ENCODE data around the gene ATXN3.

The ATXN3 gene

DNA sequence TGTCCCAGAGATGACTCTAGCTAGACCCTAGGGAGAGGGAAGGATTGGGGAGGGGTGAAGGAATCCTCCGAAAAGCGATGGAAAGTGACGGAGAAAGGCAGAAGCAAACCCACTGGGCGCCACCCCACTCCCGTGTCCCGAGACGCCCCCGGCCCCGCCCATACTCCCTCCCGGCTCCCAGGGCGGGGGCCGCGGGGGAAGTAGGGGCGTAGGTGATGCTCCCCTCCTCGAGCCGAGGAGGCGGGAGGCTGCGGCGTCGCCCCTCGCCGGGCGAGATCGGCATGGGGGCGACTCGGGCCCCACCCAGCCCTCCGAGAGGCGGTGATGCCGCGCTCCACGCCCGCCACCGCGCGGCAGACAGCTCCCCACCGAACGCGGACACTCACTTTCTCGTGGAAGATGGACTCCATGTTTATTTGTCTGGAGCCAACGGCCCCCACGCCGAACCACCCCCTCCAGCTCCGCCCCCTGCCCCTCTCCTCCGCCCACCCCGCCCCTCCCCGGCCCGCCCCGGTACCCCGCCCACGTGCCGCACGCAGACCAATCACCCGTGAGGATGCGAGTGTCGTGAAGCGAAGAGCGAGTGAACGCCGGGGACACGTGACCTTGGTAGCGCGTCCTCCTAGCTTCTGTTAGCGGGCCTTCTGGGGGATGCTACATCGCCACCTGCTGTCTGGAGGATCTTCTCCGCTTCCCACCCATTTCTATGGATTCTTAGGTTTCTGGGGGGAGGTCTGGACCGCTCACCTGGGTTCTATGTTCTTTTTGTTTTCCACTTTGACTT is at the start of gene ATXN3:
Gene ATXN3 (minus strand): TSS at position 440 of the 784 bp plus-strand sequence. CDS start 30 bp downstream, at position 410.
- peak; percentile 97 to 98 for ATAC-seq

DNA sequence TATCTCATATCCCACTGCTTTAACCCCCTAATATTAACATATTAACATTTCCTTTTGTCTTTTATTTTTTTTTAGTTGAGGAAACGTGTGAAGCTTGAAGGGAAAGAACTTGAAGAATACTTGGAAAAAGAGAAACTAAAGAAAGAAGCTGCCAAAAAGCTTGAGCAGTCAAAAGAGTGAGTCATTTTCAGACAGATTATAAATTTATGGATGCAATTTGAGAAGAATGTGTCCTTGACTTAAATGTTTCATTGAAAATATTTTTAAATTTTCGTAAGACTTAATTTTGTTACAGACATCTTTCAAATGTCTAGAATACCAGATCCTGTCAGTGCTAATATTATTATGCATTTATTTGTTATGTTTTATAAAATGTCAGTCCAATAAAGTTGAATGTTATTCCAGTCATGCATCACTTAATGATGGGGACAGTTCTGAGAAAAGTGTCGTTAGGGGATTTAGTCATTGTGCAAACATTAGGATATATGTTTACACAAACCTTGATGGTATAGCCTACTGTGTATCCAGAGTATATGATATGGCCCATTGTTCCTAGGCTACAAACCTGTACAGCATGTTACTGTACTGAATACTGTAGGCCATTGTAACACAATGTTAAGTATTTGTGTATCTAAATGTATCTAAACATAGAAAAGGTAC is 48.0 kb upstream of the ATXN3 start:
- ATAC-seq = no peak

DNA sequence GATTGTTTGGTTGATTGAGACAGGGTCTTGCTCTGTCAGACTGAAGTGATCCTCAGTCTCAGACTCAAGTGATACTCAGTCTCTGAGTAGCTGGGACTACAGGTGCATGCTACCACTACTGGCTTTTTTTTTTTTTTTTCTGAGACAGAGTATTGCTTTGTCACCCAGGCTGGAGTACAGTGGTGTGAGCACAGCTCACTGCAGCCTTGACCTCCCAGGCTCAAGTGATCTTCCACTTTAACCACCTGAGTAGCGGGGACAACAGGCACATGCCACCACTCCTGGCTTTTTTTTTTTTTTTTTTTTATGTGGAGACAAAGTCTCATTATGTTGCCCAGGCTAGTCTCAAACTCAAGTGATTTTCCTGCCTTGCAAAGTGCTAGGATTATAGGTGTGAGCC is 47.2 kb upstream of the ATXN3 start:
- no peak for ATAC-seq

DNA sequence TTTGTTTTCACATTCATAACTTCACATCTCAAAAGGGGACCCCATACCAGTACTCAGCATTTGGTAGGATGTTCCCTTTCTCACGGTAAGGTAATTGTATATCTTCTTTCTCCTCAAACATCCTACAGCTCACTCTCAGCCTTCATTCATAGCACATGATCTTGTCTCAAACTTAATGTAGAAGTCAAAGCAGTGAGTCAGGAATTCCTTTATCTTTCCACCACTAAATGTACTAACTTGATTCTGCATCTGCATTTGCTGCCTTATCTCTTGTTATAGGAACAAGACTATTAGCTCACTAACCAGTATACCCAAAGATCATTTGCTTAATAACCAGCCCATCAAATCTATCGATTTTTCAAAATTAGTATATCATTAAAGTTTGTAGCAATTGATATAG is 38.3 kb upstream of the ATXN3 start:
- no peak for ATAC-seq

DNA sequence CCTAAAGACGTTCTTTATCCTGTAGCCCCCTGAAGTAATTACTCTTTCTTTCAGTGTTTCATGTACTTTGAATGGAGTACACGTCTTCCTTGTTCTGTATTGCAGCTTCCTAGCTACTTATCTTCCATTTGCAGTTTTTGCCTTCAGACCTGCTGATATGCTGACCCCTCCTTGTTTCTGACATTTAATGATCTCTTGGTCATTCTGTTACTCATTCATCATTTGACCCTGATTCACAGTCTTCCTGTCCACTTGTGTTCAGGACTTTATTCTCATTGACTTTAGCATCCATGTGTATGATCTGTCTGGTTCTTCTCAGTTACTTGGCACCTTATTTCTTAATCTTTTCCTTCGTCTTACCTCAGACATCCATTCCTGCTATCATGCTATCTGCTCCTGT is 37.6 kb upstream of the ATXN3 start:
- no peak for ATAC-seq

DNA sequence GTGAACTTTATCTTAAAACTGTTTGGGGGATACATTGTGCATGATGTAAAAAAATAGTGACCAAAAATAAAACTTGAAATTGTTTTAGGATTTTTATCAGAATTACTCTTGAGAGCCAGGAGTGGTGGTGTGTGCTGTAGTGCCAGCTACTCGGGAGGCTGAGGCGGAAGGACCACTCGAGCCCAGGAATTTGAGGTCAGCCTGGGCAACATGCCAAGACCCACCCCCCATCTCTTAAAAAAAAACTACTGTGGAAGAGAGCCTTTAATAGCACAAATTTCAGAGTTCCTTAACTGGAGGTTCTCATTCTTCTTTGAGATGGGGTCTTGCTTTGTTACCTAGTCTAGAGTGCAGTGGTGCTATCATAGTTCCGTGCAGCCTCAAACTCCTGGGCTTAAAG is 36.9 kb upstream of the ATXN3 start:
- no peak for ATAC-seq

DNA sequence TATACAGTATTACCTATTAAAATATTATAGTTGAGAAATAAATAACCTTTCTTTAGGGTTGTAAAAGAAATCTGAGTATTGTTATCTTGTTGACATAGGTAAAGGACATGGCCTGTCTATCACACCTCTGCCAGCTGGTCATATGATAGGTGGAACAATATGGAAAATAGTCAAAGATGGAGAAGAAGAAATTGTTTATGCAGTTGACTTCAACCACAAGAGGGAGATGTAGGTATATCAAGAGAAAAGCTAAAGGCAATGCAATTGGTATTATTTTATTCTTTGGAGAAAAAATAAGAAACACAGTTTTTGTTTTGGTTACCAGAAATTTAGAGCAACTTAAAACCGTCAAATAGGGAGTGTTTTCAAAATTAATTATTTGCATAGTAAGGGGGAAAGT is 28.9 kb upstream of the ATXN3 start:
- ATAC-seq = no peak

DNA sequence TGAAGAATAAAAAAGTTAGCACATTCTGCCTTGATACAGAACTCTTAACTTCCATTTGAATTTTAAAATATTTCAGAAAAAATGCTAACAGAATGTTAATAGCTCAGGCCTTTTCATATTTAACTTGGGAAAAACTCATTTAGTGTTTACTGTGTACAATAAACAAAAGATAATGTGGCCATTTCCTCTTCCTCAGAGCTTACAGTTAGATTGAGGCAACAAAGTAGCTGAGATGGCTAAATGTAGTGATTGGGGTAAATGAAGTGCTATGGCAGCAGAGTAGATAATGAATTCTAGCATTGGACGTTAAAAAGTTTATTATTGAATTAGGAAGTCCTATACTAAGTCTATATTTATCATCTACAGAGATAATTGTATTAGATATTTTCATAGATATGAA is 28.1 kb upstream of the ATXN3 start:
- ATAC-seq = no peak

DNA sequence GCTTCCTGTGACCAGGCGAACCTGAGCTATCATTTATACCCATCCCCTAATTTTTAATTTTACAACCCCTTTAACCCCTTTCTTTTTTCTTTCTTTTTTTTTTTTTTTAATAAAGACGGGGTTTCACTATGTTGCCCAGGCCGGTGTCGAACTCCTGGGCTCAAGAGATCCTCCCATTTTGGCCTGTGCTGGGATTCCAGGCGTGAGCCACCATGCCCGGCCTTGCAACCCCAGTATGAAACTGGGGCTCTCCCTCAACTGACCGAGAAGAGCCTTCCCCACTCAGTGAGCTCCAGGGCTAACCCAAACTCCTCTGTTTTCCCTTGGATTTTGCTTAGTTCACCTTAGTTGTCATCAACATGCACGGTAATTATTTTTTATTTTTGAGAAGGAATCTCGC is 16.4 kb upstream of the ATXN3 start:
- no peak for ATAC-seq

DNA sequence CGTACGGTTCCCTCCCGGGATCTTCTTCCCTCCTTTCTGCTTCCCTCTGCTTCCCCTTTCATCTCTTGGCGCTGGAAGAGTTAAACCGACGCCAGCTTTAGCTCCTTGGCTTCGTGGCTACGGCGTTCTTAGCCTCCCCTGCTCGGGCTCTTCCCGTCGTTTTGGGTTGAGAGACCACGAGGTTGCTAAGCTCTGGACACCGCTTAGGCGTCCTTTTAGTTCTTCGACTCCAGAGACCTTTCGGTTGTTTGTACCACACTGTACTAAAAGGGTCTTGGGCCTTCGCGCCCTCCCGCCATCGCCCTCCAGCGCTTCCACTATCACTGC is 15.9 kb upstream of the ATXN3 start:
- ATAC-seq = peak; percentile 3 to 8

DNA sequence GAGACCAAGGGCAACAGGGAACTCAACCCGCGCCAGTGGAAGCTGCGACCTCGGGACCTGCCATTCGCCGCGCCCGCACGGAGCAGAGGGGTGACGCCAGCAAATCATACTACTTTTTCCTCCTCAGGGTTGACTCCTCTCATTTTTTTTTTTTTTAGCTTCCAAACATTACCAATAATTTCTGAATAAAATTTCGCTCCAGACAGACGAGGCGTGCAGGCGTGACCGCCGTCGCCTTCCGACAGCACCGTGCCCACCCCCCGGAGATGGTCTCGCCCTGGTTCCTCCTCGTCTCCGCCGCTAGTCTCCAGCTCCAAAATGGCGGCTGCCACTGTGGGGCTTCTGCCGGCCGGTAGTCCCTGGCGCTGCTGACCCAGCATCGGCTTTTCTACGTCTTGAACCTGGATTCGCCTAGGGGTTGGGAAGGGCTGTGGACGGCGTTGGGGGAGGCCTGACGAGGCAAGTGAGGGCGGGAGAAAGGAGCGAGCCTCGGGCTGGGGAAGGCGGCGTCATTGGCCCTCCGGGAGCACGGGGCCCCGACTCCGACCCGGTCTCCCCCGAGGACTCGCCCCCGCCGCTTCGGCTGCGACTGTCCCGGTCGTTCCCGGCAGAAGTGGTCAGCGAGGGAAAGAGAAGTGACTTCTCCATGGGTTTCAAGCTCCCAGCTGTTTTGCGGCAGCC is 15.4 kb upstream of the ATXN3 start, which contains the start of the genes CPSF2 and NDUFB1:
Gene CPSF2 (plus strand): TSS at position 300 of the 681 bp plus-strand sequence. CDS start 9,016 bp downstream, outside the sequence.
Gene NDUFB1 (minus strand): TSS at position 37 of the 681 bp plus-strand sequence. CDS start 4,069 bp downstream, outside the sequence.
- peak; percentile 91 for ATAC-seq

DNA sequence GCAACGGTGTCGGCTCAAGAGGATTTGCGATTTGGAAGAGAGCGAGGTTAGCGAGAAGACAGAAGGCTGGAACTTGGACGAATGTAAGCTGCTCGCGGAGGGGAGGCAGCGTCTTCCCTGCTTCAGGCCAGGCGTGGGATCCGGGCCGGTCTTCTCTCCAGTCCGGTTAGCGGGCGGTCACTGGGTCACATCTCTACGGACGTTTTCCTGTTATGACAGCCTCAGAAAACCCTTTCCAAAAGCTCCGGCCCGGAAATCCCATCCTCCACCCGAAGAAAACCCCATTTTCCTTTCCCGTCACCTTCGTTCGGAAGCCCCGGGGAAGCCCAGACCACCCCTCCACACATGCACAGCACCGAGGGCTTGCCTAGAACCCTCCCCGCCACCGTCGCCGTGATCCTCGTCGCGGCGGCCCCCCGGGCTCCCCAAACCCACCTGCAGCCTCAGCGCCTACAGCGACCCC is 14.9 kb upstream of the ATXN3 start:
- peak in 1 of 2 donors; percentile 22 for ATAC-seq

DNA sequence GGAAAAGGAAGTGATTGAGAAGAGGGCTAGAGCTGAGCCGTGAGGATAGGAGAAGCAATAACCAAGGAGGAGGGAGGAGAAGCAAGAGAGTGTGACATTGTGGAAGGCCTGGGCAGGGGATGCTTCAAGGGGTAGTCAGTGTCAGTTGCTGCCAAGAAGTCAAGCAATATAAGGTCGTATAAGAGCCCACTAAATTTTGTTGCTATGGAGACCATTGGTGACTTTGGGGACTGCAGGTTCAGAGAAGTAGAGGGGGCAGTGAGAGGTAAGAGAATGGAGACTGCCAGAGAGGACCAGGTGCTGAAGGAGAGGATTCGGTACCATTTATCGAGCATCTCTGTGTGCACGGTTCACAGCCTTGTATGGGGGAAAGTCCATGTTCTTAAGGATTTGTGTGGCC is 3.1 kb upstream of the ATXN3 start:
- no peak for ATAC-seq

DNA sequence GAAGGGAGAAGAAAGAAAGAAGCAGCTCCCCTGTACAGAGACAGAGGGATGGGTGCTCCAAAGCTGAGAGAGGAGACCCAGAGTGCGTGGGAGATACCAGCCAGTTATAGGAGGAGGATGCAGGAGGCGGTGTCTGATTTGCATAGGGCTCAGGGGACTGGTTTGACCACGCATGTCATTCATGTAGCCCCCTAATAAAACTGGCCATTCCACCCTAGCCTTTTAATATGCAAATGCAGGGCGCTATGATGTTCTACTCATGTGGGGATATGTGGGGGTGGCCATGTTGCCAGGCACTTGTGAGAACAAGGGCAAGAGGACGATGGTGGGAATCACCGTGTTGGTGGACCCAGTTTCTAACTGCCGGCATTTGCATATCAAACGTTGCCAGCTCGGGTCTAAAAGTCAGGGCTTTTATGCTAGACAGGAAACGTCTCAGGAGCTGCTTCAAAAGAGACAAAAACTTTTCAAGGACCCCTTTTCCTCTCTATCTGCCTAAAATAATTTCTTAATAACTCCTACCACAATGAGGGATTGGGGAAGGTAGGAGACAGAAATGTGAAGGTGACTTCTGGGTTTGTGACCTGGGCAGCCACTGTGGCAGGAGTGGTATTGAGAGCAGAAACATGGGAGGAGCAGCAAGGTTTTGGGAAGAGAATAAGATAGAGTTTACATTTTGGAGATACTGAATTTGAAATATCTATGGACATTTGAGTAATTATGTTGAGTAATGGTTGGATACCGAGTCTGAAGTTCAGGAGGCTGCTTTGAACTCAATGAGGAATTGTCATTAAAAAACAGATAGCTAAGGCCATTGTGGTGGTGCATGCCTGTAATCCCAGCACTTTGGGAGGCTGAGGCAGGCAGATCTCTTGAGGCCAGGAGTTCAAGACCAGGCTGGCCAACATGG is 2.2 kb upstream of the ATXN3 start:
- no peak for ATAC-seq

DNA sequence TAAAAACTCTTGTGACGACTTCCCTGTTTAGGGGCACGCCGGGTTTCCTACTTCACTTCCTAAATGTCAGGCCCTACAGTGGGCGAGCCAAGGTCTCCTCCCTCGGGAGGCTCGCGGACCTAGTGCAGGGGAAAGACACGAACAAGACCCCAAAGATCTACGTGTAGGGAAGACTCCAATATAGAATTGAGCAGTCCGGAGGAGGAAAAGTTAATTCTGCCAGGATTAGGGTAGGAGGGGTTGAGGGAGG is 564 bp downstream of the ATXN3 start:
- no peak for ATAC-seq

DNA sequence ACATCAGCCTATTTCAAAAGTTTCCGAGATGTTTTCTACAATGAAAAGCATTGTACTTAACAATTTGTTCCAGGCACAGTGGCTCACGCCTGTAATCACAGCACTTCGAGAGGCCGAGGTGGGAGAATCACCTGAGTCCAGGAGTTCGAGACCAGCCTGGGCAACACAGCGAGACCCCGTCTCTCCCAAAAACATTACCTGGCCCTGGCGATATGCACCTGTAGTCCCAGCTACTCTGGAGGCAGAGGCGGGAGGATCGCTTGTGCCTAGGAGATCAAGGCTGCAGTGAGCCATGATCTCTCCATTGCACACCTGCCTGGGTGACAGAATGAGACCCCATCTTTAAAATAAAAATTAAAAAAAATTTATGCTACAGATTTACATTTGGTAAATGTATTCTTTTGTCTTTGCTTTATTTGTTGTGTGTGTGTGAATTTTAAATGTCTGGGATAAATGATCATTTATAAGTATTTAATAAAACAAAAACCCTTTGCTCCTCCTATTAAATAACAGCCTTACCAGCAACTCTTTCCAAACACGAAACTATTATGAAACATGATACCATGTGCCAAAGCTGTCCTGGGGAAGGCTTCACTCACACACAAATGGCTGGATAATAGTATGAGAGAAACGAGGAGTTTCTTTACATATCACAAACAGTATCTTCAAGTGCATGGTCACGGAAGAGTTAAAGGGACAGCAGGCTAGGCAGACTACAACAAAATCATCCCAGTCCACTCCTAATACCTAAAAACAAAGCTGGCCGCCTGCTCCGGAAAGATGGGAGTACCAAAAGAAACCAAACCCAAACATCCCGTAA is 1.1 kb downstream of the ATXN3 start:
- ATAC-seq = no peak

DNA sequence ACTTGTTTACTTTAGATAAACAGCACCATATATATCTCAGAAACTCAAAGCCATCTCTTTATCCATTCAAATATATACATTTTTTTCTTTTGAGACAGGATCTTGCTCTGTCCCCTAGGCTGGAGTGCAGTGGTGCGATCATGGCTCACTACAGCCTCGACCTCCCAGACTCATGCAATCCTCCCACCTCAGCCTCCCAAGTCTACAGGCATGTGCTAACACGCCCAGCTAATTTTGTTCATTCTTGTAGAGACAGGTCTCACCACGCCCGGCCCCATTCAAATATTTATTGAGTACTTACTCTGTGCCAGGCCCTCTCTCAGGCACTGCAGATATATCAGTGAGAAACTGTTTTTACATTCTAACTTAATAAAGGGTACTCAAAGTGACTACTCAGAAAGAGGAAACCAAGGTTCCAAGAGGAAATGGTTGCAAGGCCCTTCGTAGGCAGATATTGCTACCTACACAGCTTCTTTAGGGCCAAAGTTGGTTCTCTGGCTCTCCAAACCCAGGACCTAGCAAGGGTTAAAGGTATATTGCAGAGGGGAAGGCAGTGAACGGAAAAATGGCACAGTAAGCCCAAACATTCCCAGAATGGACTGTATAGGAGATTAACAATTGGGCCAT is 2.9 kb downstream of the ATXN3 start:
- no peak for ATAC-seq

DNA sequence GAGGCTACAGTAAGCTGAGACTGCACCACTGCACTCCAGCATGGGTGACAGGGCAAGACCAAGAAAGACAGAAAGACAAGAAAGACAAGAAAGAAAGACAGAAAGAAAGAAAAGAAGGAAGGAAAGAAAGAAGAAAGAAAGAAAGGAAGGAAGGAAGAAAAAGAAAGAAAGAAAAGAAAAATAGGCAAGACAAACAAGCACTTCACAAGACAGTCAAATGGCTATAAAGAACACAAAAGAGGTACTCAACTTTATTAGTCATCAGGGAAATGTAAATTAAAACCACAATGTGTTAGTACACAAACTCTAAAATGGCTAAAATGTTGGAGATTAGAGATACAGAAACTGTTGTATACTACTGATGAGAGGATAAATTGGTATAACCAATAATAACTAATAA is 6.6 kb downstream of the ATXN3 start:
- ATAC-seq = no peak

DNA sequence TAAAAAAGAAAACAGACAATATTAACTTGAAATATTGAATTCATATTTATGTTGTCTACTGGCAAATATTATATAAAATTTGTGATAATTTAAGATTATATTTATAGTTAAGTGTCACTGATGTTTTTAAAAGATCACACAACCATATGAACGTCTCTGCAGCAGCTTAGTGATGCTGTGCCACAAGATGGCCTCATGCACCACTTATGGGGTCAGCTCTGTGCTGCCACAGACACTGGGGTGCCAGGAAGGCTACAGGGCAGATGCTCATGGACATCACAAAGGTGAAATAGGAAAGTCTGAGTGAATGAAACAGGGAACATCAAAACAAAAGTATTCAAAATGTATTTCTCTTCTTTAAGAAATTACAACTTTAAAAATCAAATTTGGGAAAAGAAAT is 13.1 kb downstream of the ATXN3 start:
- no peak for ATAC-seq

DNA sequence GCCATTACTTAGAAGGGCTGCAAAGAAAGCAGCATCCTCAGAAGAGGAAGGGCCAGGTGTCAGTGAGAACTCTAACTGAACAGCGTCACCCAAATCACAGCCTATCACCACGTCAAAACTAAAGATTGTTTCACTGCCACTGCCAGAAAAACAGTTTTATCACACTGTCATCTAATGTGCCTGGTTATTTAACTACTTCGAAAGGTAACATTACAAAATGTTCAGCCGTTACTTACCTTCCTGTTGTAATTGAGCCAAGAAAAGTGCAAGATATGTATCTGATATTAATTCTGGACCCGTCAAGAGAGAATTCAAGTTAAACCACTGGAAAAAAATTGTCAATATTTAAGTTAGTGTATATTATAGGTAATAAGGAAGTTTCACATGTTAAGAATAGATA is 17.9 kb downstream of the ATXN3 start:
- no peak for ATAC-seq

DNA sequence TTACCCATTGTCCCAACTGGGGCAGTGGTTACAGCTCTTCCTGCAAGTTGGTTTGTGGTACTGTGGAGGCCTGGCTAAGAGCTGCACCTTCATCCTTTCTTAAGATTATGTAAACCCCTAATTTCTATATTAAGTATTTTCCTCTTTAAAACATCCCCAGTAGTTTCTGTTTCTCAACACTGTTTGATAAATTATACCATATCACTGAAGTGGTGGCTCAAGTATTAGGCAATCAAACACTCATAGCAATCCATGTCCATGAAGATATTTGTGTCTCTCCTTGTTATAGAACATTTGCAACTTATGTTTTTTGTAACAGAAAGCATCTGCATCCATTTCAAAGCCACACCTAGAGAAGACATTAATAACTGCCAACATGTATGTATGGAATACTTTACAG is 31.8 kb downstream of the ATXN3 start:
- ATAC-seq = no peak
